AG10803 (cell line): ENCODE data around the gene TIAM1.

Experiments
- DNase-seq: peaks from one replicate; pipeline ENCODE4 v3.0.0; 2010; ENCODE audit warnings: low read depth
- H3K4me3 ChIP-seq: 2 replicates; pipeline ENCODE4 v1.5.1; 2011; ENCODE audit warnings: mild to moderate bottlenecking, low read length, control low read depth
- CTCF ChIP-seq: conservative IDR thresholded peaks from 2 replicates; pipeline ENCODE4 v1.5.1; 2011; ENCODE audit warnings: mild to moderate bottlenecking, low read length, control low read depth, inconsistent platforms

TIAM1 gene

DNA sequence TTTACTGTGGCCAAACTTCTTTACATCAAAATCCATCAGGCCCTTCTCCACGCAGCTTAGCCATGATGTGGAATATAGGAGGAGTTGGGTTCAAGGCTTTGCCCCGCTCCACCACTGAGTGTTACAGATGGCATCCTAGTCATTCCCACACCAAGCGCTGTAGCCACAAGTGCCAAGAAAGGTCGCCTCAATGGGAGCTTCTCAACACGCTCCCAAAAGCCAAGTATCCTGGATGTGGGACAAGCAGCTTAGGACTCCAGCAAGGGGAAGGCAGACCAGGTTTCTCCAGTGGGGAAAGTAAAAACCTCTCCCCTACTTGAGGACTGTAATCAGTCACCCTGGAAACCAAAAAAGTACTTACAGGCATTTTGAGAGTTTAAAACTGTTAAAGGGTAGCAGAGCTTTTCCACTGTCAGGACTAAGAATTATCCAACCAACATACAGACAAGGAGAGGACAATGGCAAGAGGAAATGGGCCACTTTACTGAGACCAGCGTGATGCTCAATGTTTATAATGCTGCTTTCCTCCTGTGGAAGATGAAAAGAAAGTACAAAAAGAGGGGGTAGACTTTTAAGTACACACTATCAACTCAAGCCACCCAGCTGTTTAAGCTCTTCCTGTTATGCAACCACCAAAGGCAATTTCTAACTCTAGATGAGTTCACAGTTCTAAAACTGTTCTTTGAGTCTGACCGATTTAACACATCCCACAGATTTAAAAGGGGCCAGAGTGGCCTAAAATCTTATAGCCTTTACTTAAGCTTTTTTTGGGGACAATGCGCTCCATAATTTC, 185.1 kb downstream of the TIAM1 start:
- TF ChIP-seq CTCF = no peak
- no peak overlapping the region for H3K4me3 ChIP-seq
- no peak for DNase-seq

DNA sequence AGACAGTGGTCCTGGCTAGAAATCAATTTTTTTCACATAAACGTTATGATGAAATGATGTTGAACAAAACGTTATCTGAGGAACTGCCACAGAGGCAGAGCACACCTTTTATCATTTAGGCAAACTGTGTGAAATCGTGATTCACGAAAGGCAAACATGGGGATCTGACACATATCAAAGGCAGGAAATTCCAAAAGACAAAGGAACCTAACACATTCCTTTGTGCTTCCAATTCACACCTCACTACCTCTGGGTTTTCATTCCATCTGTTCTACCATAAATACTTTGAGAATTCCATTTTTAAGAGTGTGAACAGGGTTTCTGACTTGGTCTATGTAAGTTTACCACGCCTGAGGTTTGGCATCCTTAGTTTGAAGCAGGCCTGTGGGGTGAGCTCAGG, 186.3 kb downstream of the TIAM1 start:
- no peak overlapping the region for H3K4me3 ChIP-seq
- no peak for DNase-seq
- no peak for TF ChIP-seq CTCF

DNA sequence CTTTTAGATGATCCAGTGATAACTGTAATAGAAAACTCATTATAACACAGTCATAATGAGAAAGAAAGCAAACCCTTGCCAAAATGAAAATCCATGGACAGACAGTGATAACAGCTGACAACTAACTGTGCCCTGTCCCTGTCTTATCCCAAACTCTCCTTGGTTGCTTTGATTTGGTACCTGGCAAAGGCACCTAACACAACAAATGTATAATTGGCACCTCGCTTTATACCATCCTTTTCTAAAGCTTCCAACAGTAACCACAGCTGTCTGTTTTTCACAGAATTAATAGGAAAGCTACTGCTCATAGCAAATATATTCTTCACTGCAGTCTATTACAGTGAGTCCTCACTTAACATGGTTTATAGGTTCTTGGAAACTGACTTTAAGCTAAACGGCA, 187.4 kb downstream of the TIAM1 start:
- no peak for TF ChIP-seq CTCF
- H3K4me3 ChIP-seq = no peak overlapping the region
- DNase-seq = no peak

GRCh38 chr21:31156169-31156568, 187.9 kb downstream of the TIAM1 start:
- no peak for DNase-seq
- no peak for TF ChIP-seq CTCF
- H3K4me3 ChIP-seq = no peak overlapping the region

GRCh38 chr21:31151156-31152045, 192.7 kb downstream of the TIAM1 start:
- no peak overlapping the region for H3K4me3 ChIP-seq
- no peak for TF ChIP-seq CTCF
- no peak for DNase-seq

DNA sequence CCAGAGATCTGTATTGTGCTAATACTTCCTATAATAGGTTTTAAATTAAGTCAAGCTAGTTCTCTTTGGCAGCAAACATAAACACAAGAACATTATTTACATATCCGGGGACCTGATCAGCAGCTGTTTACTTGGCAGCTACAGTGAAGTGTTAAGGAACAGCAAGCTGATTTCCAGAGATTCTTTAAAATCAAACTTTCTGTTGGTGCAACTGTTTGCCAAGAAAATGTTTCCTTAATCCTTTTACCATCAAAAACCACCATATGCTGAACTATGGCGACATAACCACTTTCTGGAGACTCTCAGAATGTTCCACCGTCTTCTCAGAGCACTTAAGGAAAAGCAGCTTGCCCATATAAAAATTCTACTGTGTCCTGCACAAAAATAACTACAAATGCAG, 198.8 kb downstream of the TIAM1 start:
- no peak for DNase-seq
- H3K4me3 ChIP-seq = no peak overlapping the region
- TF ChIP-seq CTCF = no peak
